Right lobe of liver (tissue), 4 donors: ENCODE measurements around the gene HS1BP3.

Experiments
- CTCF ChIP-seq, 4 donors: fragments of 200-600 bp in 3 of 4; fragments of 450-650 bp in 1 of 4; IDR thresholded peaks; one replicate each; pipeline versions ENCODE4 v1.5.1 to v1.8.0; 2016 to 2022; ENCODE audit warnings: antibody characterized with exemption in 4 of 4, mild to moderate bottlenecking in 2 of 4
- POLR2A ChIP-seq: fragments of 450-650 bp; IDR thresholded peaks from one replicate; pipeline ENCODE4 v1.6.1; 2017; ENCODE audit warnings: antibody characterized with exemption, mild to moderate bottlenecking
- donor health status: DM: no; HTN: no; CAD: no.
- donor health status: DM: no; HTN: no; CAD: no.
- donor health status: DM: no; HTN: yes; CAD: no.

GRCh38 chr2:20597860-20598183 lies 53.1 kb downstream of the HS1BP3 start:
- TF ChIP-seq CTCF (IDR thresholded peaks at IDR 0.05) = no peak
- no peak for TF ChIP-seq POLR2A
